ENCODE measurements around the gene SENP2. TPM values are rescaled to one million over a fixed set of nuclear protein-coding genes. Genes with fewer than 3 reads are reported as not detected.

The SENP2 gene
- total RNA-seq, 1 experiment from 2014 or later, result 52.4 TPM

GRCh38 chr3:185651971-185652370 is 65.9 kb downstream of the SENP2 start:
- CTCF ChIA-PET, result no interaction called here
- Histone ChIP-seq H3K27me3 (replicated peaks; ENCODE audit: control insufficient read depth, insufficient read depth, low read length) (no peaks in the 10 kb centered on the region), H3K4me3 (ENCODE audit: low read depth, low read length) (no peak overlapping the region), H3K9me3 (no peaks in the 10 kb centered on the region), H3K36me3 (ENCODE audit: control insufficient read depth, insufficient read depth, low read length) (peaks cover 3% of the 10 kb centered on the region), H3K4me1 (no peaks in the 10 kb centered on the region)
- Mint-ChIP-seq H3K36me3 (ENCODE audit: insufficient read depth, unreplicated experiment) (peaks cover 74% of the 10 kb centered on the region), H3K27me3 (ENCODE audit: insufficient read depth, unreplicated experiment) (no peaks in the 10 kb centered on the region), H3K4me1 (ENCODE audit: low read depth, unreplicated experiment) (no peaks in the 10 kb centered on the region), H3K4me3 (ENCODE audit: unreplicated experiment) (no peak overlapping the region), H3K27ac (ENCODE audit: unreplicated experiment) (no peak overlapping the region), H3K9me3 (ENCODE audit: unreplicated experiment) (no peaks in the 10 kb centered on the region)
- TF ChIP-seq CTCF (IDR thresholded peaks at IDR 0.05; ENCODE audit: insufficient read depth in 1 of 2, low read depth in 1 of 2, low read length in 1 of 2, severe bottlenecking in 1 of 2, unreplicated experiment in 1 of 2), result no peak
- intact Hi-C loops (cut with micrococcal nuclease; ENCODE audit: unreplicated experiment), result no loop called here
- POLR2A ChIA-PET, result no interaction called here
- BruUV-seq (replicated peaks), result no TSS peak
- no peak for DNase-seq

- H3K4me3 Mint-ChIP-seq (ENCODE audit: unreplicated experiment), result no peak overlapping the region
- H3K4me1 Mint-ChIP-seq (ENCODE audit: low read depth, unreplicated experiment), result peaks cover 5% of the 10 kb centered on the region
- peaks cover 74% of the 10 kb centered on the region for H3K36me3 Mint-ChIP-seq (ENCODE audit: insufficient read depth, unreplicated experiment)
- Histone ChIP-seq H3K36me3 (ENCODE audit: control insufficient read depth, insufficient read depth, low read length) (peaks cover 8% of the 10 kb centered on the region), H3K4me3 (ENCODE audit: low read depth, low read length) (no peak overlapping the region), H3K27me3 (replicated peaks; ENCODE audit: control insufficient read depth, insufficient read depth, low read length) (no peaks in the 10 kb centered on the region), H3K4me1 (no peaks in the 10 kb centered on the region), H3K9me3 (no peaks in the 10 kb centered on the region)
- no TSS peak for BruUV-seq (replicated peaks)
- DNase-seq, result no peak
- POLR2A ChIA-PET, result no interaction called here
- H3K27ac Mint-ChIP-seq (ENCODE audit: unreplicated experiment), result no peak overlapping the region
- H3K27me3 Mint-ChIP-seq (ENCODE audit: insufficient read depth, unreplicated experiment), result no peaks in the 10 kb centered on the region
- CTCF ChIA-PET, result no interaction called here
- H3K9me3 Mint-ChIP-seq (ENCODE audit: unreplicated experiment), result no peaks in the 10 kb centered on the region
- intact Hi-C loops (cut with micrococcal nuclease; ENCODE audit: unreplicated experiment), result no loop called here
- TF ChIP-seq CTCF (IDR thresholded peaks at IDR 0.05; ENCODE audit: insufficient read depth in 1 of 2, low read depth in 1 of 2, low read length in 1 of 2, severe bottlenecking in 1 of 2, unreplicated experiment in 1 of 2), result no peak
Observed at GRCh38 chr3:185653949-185654757, 68.1 kb downstream of the SENP2 start.

GRCh38 chr3:185654758-185655145 is 68.7 kb downstream of the SENP2 start:
- H3K27me3 ChIP-seq (replicated peaks; ENCODE audit: control insufficient read depth, insufficient read depth, low read length), result no peaks in the 10 kb centered on the region
- no TSS peak for BruUV-seq (replicated peaks)
- peaks cover 75% of the 10 kb centered on the region for H3K36me3 Mint-ChIP-seq (ENCODE audit: insufficient read depth, unreplicated experiment)

More at GRCh38 chr3:185654758-185655145, 68.7 kb downstream of the SENP2 start:
- H3K9me3 Mint-ChIP-seq (ENCODE audit: unreplicated experiment), result no peaks in the 10 kb centered on the region
- peaks cover 7% of the 10 kb centered on the region for H3K4me1 Mint-ChIP-seq (ENCODE audit: low read depth, unreplicated experiment)
- Histone ChIP-seq H3K9me3 (no peaks in the 10 kb centered on the region), H3K4me1 (no peaks in the 10 kb centered on the region), H3K36me3 (ENCODE audit: control insufficient read depth, insufficient read depth, low read length) (peaks cover 8% of the 10 kb centered on the region), H3K4me3 (ENCODE audit: low read depth, low read length) (no peak overlapping the region)
- H3K4me3 Mint-ChIP-seq (ENCODE audit: unreplicated experiment), result no peak overlapping the region
- H3K27ac Mint-ChIP-seq (ENCODE audit: unreplicated experiment), result no peak overlapping the region
- intact Hi-C loops (cut with micrococcal nuclease; ENCODE audit: unreplicated experiment), result no loop called here
- H3K27me3 Mint-ChIP-seq (ENCODE audit: insufficient read depth, unreplicated experiment), result no peaks in the 10 kb centered on the region
- POLR2A ChIA-PET, result no interaction called here
- no peak for DNase-seq
- TF ChIP-seq CTCF (IDR thresholded peaks at IDR 0.05; ENCODE audit: insufficient read depth in 1 of 2, low read depth in 1 of 2, low read length in 1 of 2, severe bottlenecking in 1 of 2, unreplicated experiment in 1 of 2), result no peak
- CTCF ChIA-PET, result no interaction called here
